Caco-2 (cell line): ENCODE data around the gene SLC66A3. TPM values are rescaled to one million over a fixed set of nuclear protein-coding genes. Genes with fewer than 3 reads are reported as not detected.

ENCODE experiments used
- BruUV-seq: library from RNA; stranded (reverse); fragments of 400-500 nt; replicated peaks from 2 replicates; lab custom pipeline; 2021; lab: Mats Ljungman, UMichigan
- CTCF ChIA-PET: fragments of 300-600 bp; sonication (Branson Sonifier 250); formaldehyde crosslinking; loops from one replicate; lab custom pipeline; 2022; ENCODE audit warnings: antibody characterized with exemption; lab: Charles Lee
- POLR2A ChIA-PET: fragments of 300-600 bp; sonication (Branson Sonifier 250); formaldehyde crosslinking; loops from one replicate; lab custom pipeline; 2022; ENCODE audit warnings: antibody characterized with exemption; lab: Charles Lee
- DNase-seq, 2 experiments: peaks; one replicate each; pipeline versions ENCODE4 v3.0.0 to v3.0.0-alpha.2; 2020 to 2022
- H3K27me3 ChIP-seq: replicated peaks from 2 replicates; pipeline ENCODE4 v1.6.0; 2011; ENCODE audit warnings: low read length; ENCODE audit not compliant: control insufficient read depth, insufficient read depth
- H3K36me3 ChIP-seq: 2 replicates; pipeline ENCODE4 v1.5.1; 2011; ENCODE audit warnings: low read length; ENCODE audit not compliant: control insufficient read depth, insufficient read depth
- H3K4me1 ChIP-seq: fragments of 250-450 bp; sonication (Bioruptor Pico); 2 replicates; pipeline ENCODE4 v1.5.1; 2020; ENCODE audit warnings: mild to moderate bottlenecking
- H3K4me3 ChIP-seq: 2 replicates; pipeline ENCODE4 v1.5.1; 2011; ENCODE audit warnings: low read depth, mild to moderate bottlenecking, control low read depth, low read length
- H3K9me3 ChIP-seq: fragments of 250-450 bp; sonication (Bioruptor Pico); 2 replicates; pipeline ENCODE4 v1.5.1; 2020; ENCODE audit warnings: mild to moderate bottlenecking, moderate library complexity
- H3K27ac Mint-ChIP-seq: one replicate; pipeline ENCODE4 v1.8.0; 2022; ENCODE audit warnings: mixed read lengths; ENCODE audit not compliant: unreplicated experiment
- H3K27me3 Mint-ChIP-seq: one replicate; pipeline ENCODE4 v1.8.0; 2022; ENCODE audit warnings: mixed read lengths; ENCODE audit not compliant: insufficient read depth, unreplicated experiment
- H3K36me3 Mint-ChIP-seq: one replicate; pipeline ENCODE4 v1.8.0; 2022; ENCODE audit warnings: mild to moderate bottlenecking, mixed read lengths; ENCODE audit not compliant: insufficient read depth, unreplicated experiment
- H3K4me1 Mint-ChIP-seq: one replicate; pipeline ENCODE4 v1.8.0; 2022; ENCODE audit warnings: low read depth, mixed read lengths; ENCODE audit not compliant: unreplicated experiment
- H3K4me3 Mint-ChIP-seq: one replicate; pipeline ENCODE4 v1.8.0; 2022; ENCODE audit warnings: mild to moderate bottlenecking, moderate library complexity, mixed read lengths; ENCODE audit not compliant: unreplicated experiment
- H3K9me3 Mint-ChIP-seq: one replicate; pipeline ENCODE4 v1.8.0; 2022; ENCODE audit warnings: mixed read lengths; ENCODE audit not compliant: unreplicated experiment
- CTCF ChIP-seq, 2 experiments: fragments of 200-600 bp in 1 of 2; IDR thresholded peaks; 1 replicate in 1 of 2; 2 replicates in 1 of 2; pipeline versions ENCODE4 v1.5.1 to v1.8.0; 2011 to 2022; ENCODE audit warnings: antibody characterized with exemption in 1 of 2, control low read depth in 1 of 2, inconsistent platforms in 1 of 2, low read depth in 1 of 2, low read length in 1 of 2, mild to moderate bottlenecking in 1 of 2, moderate library complexity in 1 of 2; ENCODE audit not compliant: insufficient read depth in 1 of 2, severe bottlenecking in 1 of 2, unreplicated experiment in 1 of 2
- intact Hi-C: fragments of 100-400 bp; cut with micrococcal nuclease; formaldehyde crosslinking; loops from one replicate; pipeline ENCODE4 v1.10.0; 2022; ENCODE audit not compliant: unreplicated experiment
- total RNA-seq: library from RNA; stranded (reverse); gene quantifications from 2 replicates; pipeline ENCODE4 v1.2.3, GENCODE V29; 2022

SLC66A3 gene
- total RNA-seq, 1 experiment from 2014 or later: 12.1 TPM

GRCh38 chr2:11117776-11118175, 37.5 kb upstream of the SLC66A3 start:
- BruUV-seq: no TSS peak
- no peak overlapping the region for H3K4me3 ChIP-seq
- peaks cover 10% of the 10 kb centered on the region for H3K9me3 Mint-ChIP-seq
- no peaks in the 10 kb centered on the region for H3K36me3 Mint-ChIP-seq
- no peaks in the 10 kb centered on the region for H3K9me3 ChIP-seq
- H3K27ac Mint-ChIP-seq: no peak overlapping the region
- ChIA-PET CTCF (no interaction called here), POLR2A (no interaction called here)
- H3K4me1 Mint-ChIP-seq: peaks cover 5% of the 10 kb centered on the region
- H3K4me1 ChIP-seq: peaks cover 3% of the 10 kb centered on the region; the same call in 1 of the 2 replicates
- H3K27me3 Mint-ChIP-seq: peaks cover under 1% of the 10 kb centered on the region
- intact Hi-C loops: no loop called here
- H3K4me3 Mint-ChIP-seq: no peak overlapping the region
- H3K27me3 ChIP-seq: no peaks in the 10 kb centered on the region
- TF ChIP-seq CTCF (IDR thresholded peaks at IDR 0.05; ENCODE audit: insufficient read depth in 1 of 2, low read depth in 1 of 2, low read length in 1 of 2, severe bottlenecking in 1 of 2, unreplicated experiment in 1 of 2): no peak
- H3K36me3 ChIP-seq: no peaks in the 10 kb centered on the region
- DNase-seq: no peak

- BruUV-seq: no TSS peak
- DNase-seq: no peak
- no peaks in the 10 kb centered on the region for H3K27me3 Mint-ChIP-seq
- H3K27ac Mint-ChIP-seq: no peak overlapping the region
- no peaks in the 10 kb centered on the region for H3K9me3 ChIP-seq
- no peaks in the 10 kb centered on the region for H3K36me3 Mint-ChIP-seq
- ChIA-PET POLR2A (no interaction called here), CTCF (no interaction called here)
- TF ChIP-seq CTCF (IDR thresholded peaks at IDR 0.05; ENCODE audit: insufficient read depth in 1 of 2, low read depth in 1 of 2, low read length in 1 of 2, severe bottlenecking in 1 of 2, unreplicated experiment in 1 of 2): no peak
- intact Hi-C loops: no loop called here
- H3K4me3 ChIP-seq: no peak overlapping the region
- no peaks in the 10 kb centered on the region for H3K36me3 ChIP-seq
- H3K27me3 ChIP-seq: no peaks in the 10 kb centered on the region
- no peak overlapping the region for H3K4me3 Mint-ChIP-seq
- peaks cover under 1% of the 10 kb centered on the region for H3K9me3 Mint-ChIP-seq
- peaks cover 7% of the 10 kb centered on the region for H3K4me1 Mint-ChIP-seq
- H3K4me1 ChIP-seq: peaks cover 3% of the 10 kb centered on the region; the same call in 1 of the 2 replicates
Measured at GRCh38 chr2:11118761-11119160, 36.5 kb upstream of the SLC66A3 start.

- POLR2A ChIA-PET: no interaction called here
- intact Hi-C loops: loop anchor here (10.0 kb wide), 1 partner anchor 416 kb away; no protein-coding TSS in a partner anchor
- H3K4me1 Mint-ChIP-seq: peaks cover 7% of the 10 kb centered on the region
- Histone ChIP-seq H3K27me3 (no peaks in the 10 kb centered on the region), H3K9me3 (no peaks in the 10 kb centered on the region), H3K4me3 (no peak overlapping the region), H3K36me3 (no peaks in the 10 kb centered on the region), H3K4me1 (peaks cover 3% of the 10 kb centered on the region; the same call in 1 of the 2 replicates)
- BruUV-seq: no TSS peak
- no peaks in the 10 kb centered on the region for H3K36me3 Mint-ChIP-seq
- H3K27me3 Mint-ChIP-seq: no peaks in the 10 kb centered on the region
- DNase-seq: no peak
- CTCF ChIA-PET: interaction anchor here (0.6 to 1.6 kb wide), 5 partner anchors 11 to 289 kb away, joined by 3 read pairs; no protein-coding TSS in a partner anchor
- H3K27ac Mint-ChIP-seq: no peak overlapping the region
- TF ChIP-seq CTCF (IDR thresholded peaks at IDR 0.05; ENCODE audit: insufficient read depth in 1 of 2, low read depth in 1 of 2, low read length in 1 of 2, severe bottlenecking in 1 of 2, unreplicated experiment in 1 of 2): no peak
- no peaks in the 10 kb centered on the region for H3K9me3 Mint-ChIP-seq
- H3K4me3 Mint-ChIP-seq: no peak overlapping the region
Measured at GRCh38 chr2:11121099-11121822, 34.0 kb upstream of the SLC66A3 start.
